Measurements from ENCODE around the gene SOX15.
A peak's percentile ranks its signal among the peaks of the same experiment; 100 is the strongest.

- TF ChIP-seq, protein P1, sequence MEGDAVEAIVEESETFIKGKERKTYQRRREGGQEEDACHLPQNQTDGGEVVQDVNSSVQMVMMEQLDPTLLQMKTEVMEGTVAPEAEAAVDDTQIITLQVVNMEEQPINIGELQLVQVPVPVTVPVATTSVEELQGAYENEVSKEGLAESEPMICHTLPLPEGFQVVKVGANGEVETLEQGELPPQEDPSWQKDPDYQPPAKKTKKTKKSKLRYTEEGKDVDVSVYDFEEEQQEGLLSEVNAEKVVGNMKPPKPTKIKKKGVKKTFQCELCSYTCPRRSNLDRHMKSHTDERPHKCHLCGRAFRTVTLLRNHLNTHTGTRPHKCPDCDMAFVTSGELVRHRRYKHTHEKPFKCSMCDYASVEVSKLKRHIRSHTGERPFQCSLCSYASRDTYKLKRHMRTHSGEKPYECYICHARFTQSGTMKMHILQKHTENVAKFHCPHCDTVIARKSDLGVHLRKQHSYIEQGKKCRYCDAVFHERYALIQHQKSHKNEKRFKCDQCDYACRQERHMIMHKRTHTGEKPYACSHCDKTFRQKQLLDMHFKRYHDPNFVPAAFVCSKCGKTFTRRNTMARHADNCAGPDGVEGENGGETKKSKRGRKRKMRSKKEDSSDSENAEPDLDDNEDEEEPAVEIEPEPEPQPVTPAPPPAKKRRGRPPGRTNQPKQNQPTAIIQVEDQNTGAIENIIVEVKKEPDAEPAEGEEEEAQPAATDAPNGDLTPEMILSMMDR (IDR thresholded peaks at IDR 0.05): no peak
- peak in 1 of 3 donors; percentile 42 for TF ChIP-seq POLR2A (IDR thresholded peaks at IDR 0.05)
Observed at GRCh38 chr17:7552621-7553051, 37.3 kb downstream of the SOX15 start.

Data from body of pancreas (tissue), 4 donors.